Spleen (tissue), 7 donors: ENCODE data around the gene RBMX2.

ENCODE experiments used
- CTCF ChIP-seq, 11 experiments: fragments of 200-600 bp in 7 of 11; fragments of 450-650 bp in 4 of 11; sonication (generic) in 4 of 11; IDR thresholded peaks in 8 of 11; conservative IDR thresholded peaks in 3 of 11; 1 replicate in 7 of 11; 2 replicates in 4 of 11; pipeline versions ENCODE4 v1.4.0 to v1.8.0; 2016 to 2021; ENCODE audit warnings: antibody characterized with exemption in 11 of 11, inconsistent platforms in 4 of 11, mild to moderate bottlenecking in 1 of 11
- POLR2A ChIP-seq, 3 donors: fragments of 450-650 bp; IDR thresholded peaks; one replicate each; pipeline ENCODE4 v1.5.1; 2017; ENCODE audit warnings: antibody characterized with exemption in 3 of 3, mild to moderate bottlenecking in 1 of 3
- donor health status: DM: no; HTN: no; CAD: no; lungs with moderate emphysema.
- donor health status: DM: no; HTN: no; CAD: no.
- donor health status: DM: no; HTN: no; CAD: no.

DNA sequence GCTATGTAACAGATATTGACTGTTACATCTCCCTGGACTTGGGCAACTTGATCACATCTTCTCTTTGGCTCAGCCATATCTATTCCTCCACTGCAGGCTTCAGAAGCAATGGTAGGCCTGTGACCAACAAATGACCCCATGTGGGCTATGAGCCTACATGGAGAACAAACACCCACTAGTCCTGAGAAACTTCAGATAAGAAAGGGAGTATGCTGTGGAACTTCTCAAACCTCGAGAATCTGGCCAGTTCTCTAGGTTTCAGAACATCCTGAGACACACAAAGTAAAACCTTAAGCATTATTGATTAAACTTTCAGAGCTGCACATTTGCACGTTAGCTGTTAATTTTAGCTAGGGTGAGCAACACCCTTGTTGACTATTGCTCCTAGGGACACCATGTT, 16.3 kb downstream of the RBMX2 start:
- TF ChIP-seq CTCF (IDR thresholded peaks at IDR 0.05 in 8 of 11, conservative IDR thresholded peaks at IDR 0.05 in 3 of 11) = no peak
- no peak for TF ChIP-seq POLR2A (IDR thresholded peaks at IDR 0.05)
